CD8-positive, alpha-beta memory T cell (primary cell): Measurements from ENCODE around the gene TRAF4. TPM values are rescaled to one million over a fixed set of nuclear protein-coding genes. Genes with fewer than 3 reads are reported as not detected.
"Not testable (repeated sequence)": the region's sequence is repeated elsewhere in the genome, so short reads cannot be mapped to it uniquely, and the experiment has no call there.

Experiments used
- CTCF ChIA-PET: fragments of 350-600 bp; sonication (Branson Sonifier 250); formaldehyde crosslinking; loops from one replicate; lab custom pipeline; 2021; ENCODE audit warnings: antibody characterized with exemption; lab: Charles Lee
- POLR2A ChIA-PET: fragments of 350-600 bp; sonication (Branson Sonifier 250); formaldehyde crosslinking; loops from one replicate; lab custom pipeline; 2021; ENCODE audit warnings: antibody characterized with exemption; lab: Charles Lee
- DNase-seq, 5 donors: peaks; one replicate each; pipeline versions ENCODE4 v3.0.0 to v3.0.0-alpha.2; 2020 to 2022; ENCODE audit warnings: mixed read lengths in 1 of 5
- H3K27ac ChIP-seq: one replicate; pipeline ENCODE4 v1.7.0; 2013; ENCODE audit warnings: low read depth, mild to moderate bottlenecking, low read length, moderate library complexity
- H3K27me3 ChIP-seq: 2 replicates; pipeline ENCODE4 v1.7.0; 2013; ENCODE audit warnings: low read length, mild to moderate bottlenecking; ENCODE audit not compliant: insufficient read depth, poor library complexity, severe bottlenecking
- H3K36me3 ChIP-seq: 2 replicates; pipeline ENCODE4 v1.7.0; 2013; ENCODE audit warnings: mild to moderate bottlenecking, low read length, moderate library complexity; ENCODE audit not compliant: insufficient read depth
- H3K4me1 ChIP-seq: 2 replicates; pipeline ENCODE4 v1.7.0; 2013; ENCODE audit warnings: mild to moderate bottlenecking, low read length, moderate library complexity; ENCODE audit not compliant: insufficient read depth
- H3K4me3 ChIP-seq: 2 replicates; pipeline ENCODE4 v1.7.0; 2013; ENCODE audit warnings: mild to moderate bottlenecking, low read length
- H3K9me3 ChIP-seq: 2 replicates; pipeline ENCODE4 v1.7.0; 2013; ENCODE audit warnings: mild to moderate bottlenecking, low read length
- H3K27ac Mint-ChIP-seq, 8 donors: one replicate each; pipeline ENCODE4 v1.8.0; 2020 to 2021; ENCODE audit warnings: mixed read lengths in 8 of 8, mild to moderate bottlenecking in 6 of 8, inconsistent platforms in 3 of 8, moderate library complexity in 3 of 8
- H3K27me3 Mint-ChIP-seq, 2 donors: one replicate each; pipeline ENCODE4 v1.8.0; 2020 to 2021; ENCODE audit warnings: mixed read lengths in 2 of 2, mild to moderate bottlenecking in 1 of 2, moderate library complexity in 1 of 2
- H3K36me3 Mint-ChIP-seq, 3 donors: one replicate each; pipeline ENCODE4 v1.8.0; 2020 to 2021; ENCODE audit warnings: mixed read lengths in 3 of 3, inconsistent platforms in 1 of 3, mild to moderate bottlenecking in 1 of 3
- H3K4me1 Mint-ChIP-seq, 3 donors: one replicate each; pipeline ENCODE4 v1.8.0; 2020 to 2021; ENCODE audit warnings: mixed read lengths in 3 of 3, inconsistent platforms in 1 of 3, mild to moderate bottlenecking in 1 of 3
- H3K4me3 Mint-ChIP-seq, 7 donors: one replicate each; pipeline ENCODE4 v1.8.0; 2020 to 2021; ENCODE audit warnings: mixed read lengths in 7 of 7, mild to moderate bottlenecking in 6 of 7, moderate library complexity in 4 of 7, inconsistent platforms in 2 of 7
- H3K9me3 Mint-ChIP-seq, 5 donors: one replicate each; pipeline ENCODE4 v1.8.0; 2020 to 2022; ENCODE audit warnings: mixed read lengths in 5 of 5, mild to moderate bottlenecking in 3 of 5, moderate library complexity in 2 of 5, inconsistent platforms in 1 of 5
- polyA plus RNA-seq: library from polyadenylated mRNA; unstranded; fragments of 300-500 nt; fragmentation: Illumina TruSeq; gene quantifications from one replicate; pipeline ENCODE4 v1.2.3, GENCODE V29; 2021
- total RNA-seq, 2 experiments: library from RNA; stranded (reverse); gene quantifications; one replicate each; pipeline ENCODE4 v1.2.3, GENCODE V29; 2021

Gene TRAF4
- total and polyA plus RNA-seq, 3 experiments from 2014 or later, result 2.7 to 182 (median 176) TPM

- H3K27ac ChIP-seq, result peak overlapping the region; percentile 31
- H3K4me1 ChIP-seq, result peaks cover 15% of the 10 kb centered on the region
- no peak overlapping the region for H3K4me3 ChIP-seq
- no peak for DNase-seq
- CTCF ChIA-PET, result interaction anchor here (1.4 to 1.8 kb wide), 3 partner anchors 8 to 28 kb away, joined by 4 to 9 read pairs (median 6); partner anchors contain the start of gene TLCD1
- no peaks in the 10 kb centered on the region for H3K27me3 ChIP-seq
- no peak overlapping the region for H3K27ac Mint-ChIP-seq
- POLR2A ChIA-PET, result no interaction called here
- H3K36me3 Mint-ChIP-seq, result peaks cover 0 to 2% (median 2%) of the 10 kb centered on the region in 3 donors
- H3K4me3 Mint-ChIP-seq, result no peak overlapping the region
- H3K27me3 Mint-ChIP-seq, result no peaks in the 10 kb centered on the region
- peaks cover 8 to 12% (median 12%) of the 10 kb centered on the region in 3 donors for H3K4me1 Mint-ChIP-seq
- no peaks in the 10 kb centered on the region for H3K36me3 ChIP-seq
- no peaks in the 10 kb centered on the region for H3K9me3 ChIP-seq
- no peaks in the 10 kb centered on the region for H3K9me3 Mint-ChIP-seq
These were observed 8.5 kb upstream of the TRAF4 start for GRCh38 chr17:28735242-28735722.

GRCh38 chr17:28735913-28736769, 7.7 kb upstream of the TRAF4 start:
- H3K36me3 Mint-ChIP-seq, H3K36me3 ChIP-seq, POLR2A ChIA-PET, H3K27ac ChIP-seq, H3K4me3 Mint-ChIP-seq, H3K27me3 Mint-ChIP-seq, DNase-seq, H3K27me3 ChIP-seq, H3K9me3 Mint-ChIP-seq, H3K9me3 ChIP-seq, H3K4me3 ChIP-seq: not testable (repeated sequence)
- H3K27ac Mint-ChIP-seq, result peak overlapping the region in 1 of 8 donors; percentile 39
- peaks cover 15% of the 10 kb centered on the region for H3K4me1 ChIP-seq
- CTCF ChIA-PET, result interaction anchor here (1.4 to 1.5 kb wide), 2 partner anchors 9 to 27 kb away, joined by 4 to 9 read pairs; partner anchors contain the start of gene TLCD1
- peaks cover 8 to 12% (median 12%) of the 10 kb centered on the region in 3 donors for H3K4me1 Mint-ChIP-seq

GRCh38 chr17:28737316-28737715, 6.5 kb upstream of the TRAF4 start:
- Histone ChIP-seq H3K36me3 (no peaks in the 10 kb centered on the region), H3K4me1 (peaks cover 15% of the 10 kb centered on the region), H3K27ac (no peak overlapping the region), H3K9me3 (no peaks in the 10 kb centered on the region), H3K4me3 (no peak overlapping the region), H3K27me3 (no peaks in the 10 kb centered on the region)
- no peaks in the 10 kb centered on the region for H3K27me3 Mint-ChIP-seq
- POLR2A ChIA-PET, result no interaction called here
- H3K27ac Mint-ChIP-seq, result peak overlapping the region in 1 of 8 donors; percentile 39
- CTCF ChIA-PET, result no interaction called here
- no peak for DNase-seq
- H3K9me3 Mint-ChIP-seq, result no peaks in the 10 kb centered on the region
- peaks cover 0 to 2% (median 2%) of the 10 kb centered on the region in 3 donors for H3K36me3 Mint-ChIP-seq
- no peak overlapping the region for H3K4me3 Mint-ChIP-seq
- peaks cover 8 to 12% (median 12%) of the 10 kb centered on the region in 3 donors for H3K4me1 Mint-ChIP-seq

- peak in 1 of 5 donors; percentile 35 for DNase-seq
- H3K9me3 ChIP-seq, result no peaks in the 10 kb centered on the region
- H3K4me1 ChIP-seq, result peaks cover 15% of the 10 kb centered on the region
- H3K36me3 ChIP-seq, result no peaks in the 10 kb centered on the region
- H3K9me3 Mint-ChIP-seq, result no peaks in the 10 kb centered on the region
- ChIA-PET CTCF (interaction anchor here (17.0 kb wide), 1 partner anchor 12 kb away, joined by 579 read pairs; the partner anchor contains the start of genes NEK8, RPL23A and TLCD1), POLR2A (no interaction called here)
- no peak overlapping the region for H3K27ac ChIP-seq
- peaks cover 8 to 13% (median 12%) of the 10 kb centered on the region in 3 donors for H3K4me1 Mint-ChIP-seq
- no peak overlapping the region for H3K4me3 ChIP-seq
- no peaks in the 10 kb centered on the region for H3K27me3 ChIP-seq
- H3K27me3 Mint-ChIP-seq, result no peaks in the 10 kb centered on the region
- H3K27ac Mint-ChIP-seq, result peak overlapping the region in 6 of 8 donors; percentile 10 to 89 (median 56)
- peaks cover 0 to 2% (median 2%) of the 10 kb centered on the region in 3 donors for H3K36me3 Mint-ChIP-seq
- no peak overlapping the region for H3K4me3 Mint-ChIP-seq
These were observed 5.8 kb upstream of the TRAF4 start for GRCh38 chr17:28737770-28738679.

DNA sequence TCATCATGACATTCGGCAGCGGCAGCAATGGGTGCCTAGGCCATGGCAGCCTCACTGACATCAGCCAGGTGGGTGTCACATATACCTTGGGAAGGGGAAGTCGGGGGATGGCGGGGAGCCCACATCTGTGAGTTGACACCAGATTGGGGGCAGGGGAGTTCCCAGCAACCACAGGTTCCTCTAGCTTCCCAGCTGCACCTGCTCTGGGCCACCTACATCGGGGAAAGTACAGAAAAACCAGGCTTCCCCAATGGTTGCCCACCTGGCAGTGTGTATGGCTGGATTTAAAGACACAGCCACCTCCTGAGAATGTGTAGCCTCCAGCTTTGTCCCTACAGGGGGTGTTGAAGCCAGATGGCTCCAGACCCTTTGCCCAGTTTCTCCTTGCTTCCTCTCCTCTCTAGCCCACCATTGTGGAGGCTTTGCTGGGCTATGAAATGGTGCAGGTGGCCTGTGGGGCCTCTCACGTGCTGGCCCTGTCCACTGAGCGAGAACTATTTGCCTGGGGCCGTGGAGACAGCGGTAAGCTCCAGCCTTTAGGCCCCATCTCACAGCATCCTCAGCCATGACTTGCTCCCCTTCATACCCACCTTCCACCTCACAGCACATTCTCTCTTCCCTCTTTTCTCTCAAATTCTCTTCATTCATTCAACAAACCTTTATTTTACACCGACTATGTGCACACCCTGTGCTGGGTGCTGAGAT, 5.0 kb upstream of the TRAF4 start:
- Mint-ChIP-seq H3K4me1 (peaks cover 8 to 15% (median 12%) of the 10 kb centered on the region in 3 donors), H3K36me3 (peaks cover 0 to 2% (median 2%) of the 10 kb centered on the region in 3 donors), H3K27me3 (no peaks in the 10 kb centered on the region), H3K4me3 (no peak overlapping the region), H3K27ac (peak overlapping the region in 6 of 8 donors; percentile 10 to 89 (median 56)), H3K9me3 (no peaks in the 10 kb centered on the region)
- H3K4me3 ChIP-seq, result no peak overlapping the region
- ChIA-PET POLR2A (no interaction called here), CTCF (interaction anchor here (0.7 to 17.0 kb wide), 2 partner anchors 12 to 13 kb away, joined by 3 to 579 read pairs; partner anchors contain the start of genes NEK8, RPL23A and TLCD1)
- DNase-seq, result peak in 3 of 5 donors; percentile 34 to 53 (median 47)
- peaks cover 20% of the 10 kb centered on the region for H3K4me1 ChIP-seq
- H3K36me3 ChIP-seq, result no peaks in the 10 kb centered on the region
- no peak overlapping the region for H3K27ac ChIP-seq
- no peaks in the 10 kb centered on the region for H3K27me3 ChIP-seq
- H3K9me3 ChIP-seq, result no peaks in the 10 kb centered on the region

DNA sequence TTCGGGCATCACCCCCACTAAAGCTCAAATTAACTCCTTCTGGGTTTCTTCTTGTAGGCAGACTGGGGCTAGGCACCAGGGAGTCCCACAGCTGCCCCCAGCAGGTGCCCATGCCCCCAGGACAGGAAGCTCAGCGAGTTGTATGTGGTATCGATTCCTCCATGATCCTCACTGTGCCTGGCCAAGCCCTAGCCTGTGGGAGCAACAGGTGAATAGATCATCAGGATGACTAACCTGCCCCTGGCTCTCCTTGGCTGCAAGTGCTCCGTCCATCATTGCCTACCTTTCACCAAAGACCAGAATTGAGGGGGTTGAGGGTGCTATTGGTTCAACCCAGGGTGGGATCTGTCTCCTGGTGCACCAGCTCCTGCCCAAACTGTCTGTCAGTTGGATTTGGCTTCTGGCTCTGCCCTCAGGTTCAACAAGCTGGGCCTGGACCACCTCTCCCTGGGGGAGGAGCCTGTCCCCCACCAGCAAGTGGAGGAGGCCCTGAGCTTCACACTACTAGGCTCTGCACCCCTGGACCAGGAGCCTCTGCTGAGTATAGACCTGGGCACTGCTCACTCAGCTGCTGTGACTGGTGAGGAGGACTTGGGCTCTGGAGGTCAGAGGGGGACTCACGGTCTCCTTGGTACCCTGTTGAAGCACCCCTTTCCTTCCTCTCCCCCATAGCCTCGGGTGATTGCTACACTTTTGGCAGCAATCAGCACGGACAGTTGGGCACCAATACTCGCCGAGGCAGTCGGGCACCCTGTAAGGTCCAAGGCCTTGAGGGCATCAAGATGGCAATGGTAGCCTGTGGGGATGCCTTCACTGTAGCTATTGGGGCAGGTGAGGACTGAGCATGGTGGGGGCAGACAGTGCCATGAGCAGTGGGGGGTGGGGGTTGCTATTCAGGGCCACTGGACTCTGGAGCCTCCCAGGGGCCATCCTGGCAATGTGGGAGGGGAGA, 3.1 kb upstream of the TRAF4 start:
- no peaks in the 10 kb centered on the region for H3K27me3 ChIP-seq
- no peaks in the 10 kb centered on the region for H3K36me3 ChIP-seq
- H3K4me3 ChIP-seq, result no peak overlapping the region
- Mint-ChIP-seq H3K9me3 (no peaks in the 10 kb centered on the region), H3K4me1 (peaks cover 12 to 28% (median 14%) of the 10 kb centered on the region in 3 donors), H3K36me3 (peaks cover 0 to 5% (median 2%) of the 10 kb centered on the region in 3 donors), H3K27ac (peak overlapping the region in 2 of 8 donors; percentile 36 to 60), H3K4me3 (peak overlapping the region in 1 of 7 donors; percentile 23), H3K27me3 (no peaks in the 10 kb centered on the region)
- H3K27ac ChIP-seq, result no peak overlapping the region
- no peaks in the 10 kb centered on the region for H3K9me3 ChIP-seq
- DNase-seq, result no peak
- H3K4me1 ChIP-seq, result peaks cover 34% of the 10 kb centered on the region
- CTCF ChIA-PET, result interaction anchor here (1.5 to 17.0 kb wide), 2 partner anchors 9 to 15 kb away, joined by 6 to 579 read pairs; partner anchors contain the start of genes NEK8, RPL23A and TLCD1
- POLR2A ChIA-PET, result no interaction called here
